Lung (tissue), 12 donors: ENCODE measurements around the gene KLHL29. TPM values are rescaled to one million over a fixed set of nuclear protein-coding genes. Genes with fewer than 3 reads are reported as not detected.

ENCODE experiments used
- ATAC-seq: fragments of 200-7000 bp; cut with Tn5 transposase; one replicate; pipeline ENCODE4 v1.9.1; 2020; ENCODE audit warnings: moderate number of reproducible peaks; ENCODE audit not compliant: insufficient read depth, low FRiP score
- DNase-seq, 3 donors: peaks; one replicate each; pipeline ENCODE4 v3.0.0-alpha.2; 2013 to 2017
- H3K27ac ChIP-seq, 2 donors: one replicate each; pipeline ENCODE4 v1.5.1; 2013; ENCODE audit warnings: mild to moderate bottlenecking in 2 of 2, moderate library complexity in 2 of 2, control low read depth in 1 of 2, inconsistent platforms in 1 of 2, low read depth in 1 of 2, low read length in 1 of 2
- H3K27me3 ChIP-seq, 3 donors: one replicate each; pipeline ENCODE4 v1.5.1; 2013; ENCODE audit warnings: low read length in 2 of 3; ENCODE audit not compliant: control insufficient read depth in 3 of 3, insufficient read depth in 3 of 3
- H3K36me3 ChIP-seq, 4 donors: one replicate each; pipeline ENCODE4 v1.5.1; 2013; ENCODE audit warnings: low read length in 4 of 4, mild to moderate bottlenecking in 1 of 4, moderate library complexity in 1 of 4; ENCODE audit not compliant: control insufficient read depth in 4 of 4, insufficient read depth in 4 of 4
- H3K4me1 ChIP-seq, 5 donors: one replicate each; pipeline ENCODE4 v1.5.1; 2013; ENCODE audit warnings: low read length in 5 of 5, mild to moderate bottlenecking in 2 of 5, moderate library complexity in 1 of 5; ENCODE audit not compliant: control insufficient read depth in 5 of 5, insufficient read depth in 5 of 5
- H3K4me3 ChIP-seq: one replicate; pipeline ENCODE4 v1.5.1; 2013; ENCODE audit warnings: mild to moderate bottlenecking, control low read depth, moderate library complexity
- H3K9ac ChIP-seq, 2 donors: one replicate each; pipeline ENCODE4 v1.5.1; 2013; ENCODE audit warnings: low read length in 2 of 2, control low read depth in 1 of 2; ENCODE audit not compliant: insufficient read depth in 1 of 2
- H3K9me3 ChIP-seq, 4 donors: one replicate each; pipeline ENCODE4 v1.5.1; 2013; ENCODE audit warnings: low read length in 3 of 4, mild to moderate bottlenecking in 1 of 4, moderate library complexity in 1 of 4; ENCODE audit not compliant: control insufficient read depth in 4 of 4, insufficient read depth in 3 of 4
- CTCF ChIP-seq: IDR thresholded peaks from 2 replicates; pipeline ENCODE4 v1.5.1; 2012; ENCODE audit warnings: mild to moderate bottlenecking; ENCODE audit errors: control extremely low read depth, extremely low read depth
- WGBS, 2 donors: extraction: QIAGEN DNeasy Blood & Tissue Kit; methylation state at CpG; one replicate each; pipeline ENCODE4 v1.1.7; 2013; 5-methylcytosine and 5-hydroxymethylcytosine counted together
- polyA plus RNA-seq, 2 donors: library from polyadenylated mRNA; stranded (reverse); fragments of 200-250 nt; gene quantifications; one replicate each; pipeline ENCODE4 v1.2.1, GENCODE V29; 2013
- total RNA-seq, 2 donors: library from RNA; depleted of rRNA in 1 of 2; stranded (reverse); fragments of >200 nt in 1 of 2; gene quantifications; one replicate each; pipeline ENCODE4 v1.2.1, GENCODE V29; 2014 to 2021
- donor health status: control.
- donor health status: control.
- donor health status: Bipolar disorder and iron deficiency.
- donor health status: healthy.
- donor health status: DM: yes; HTN: yes; CAD: no.

KLHL29 gene
- total and polyA plus RNA-seq, 4 donors: 2.7 to 16.2 (median 3.5) TPM

- ATAC-seq: no peak
- Histone ChIP-seq H3K9me3 (peaks cover 0 to 1% (median 0%) of the 10 kb centered on the region in 4 donors), H3K4me3 (no peak overlapping the region), H3K27ac (no peak overlapping the region), H3K9ac (no peak overlapping the region), H3K27me3 (no peaks in the 10 kb centered on the region), H3K4me1 (peaks cover 0 to 29% (median 14%) of the 10 kb centered on the region in 5 donors), H3K36me3 (no peaks in the 10 kb centered on the region)
- no peak for DNase-seq
- WGBS, 2 donors: 75 to 79% methylated on average over 19 of the region's 19 CpGs
- TF ChIP-seq CTCF: no peak
Observed at GRCh38 chr2:23526114-23526513, 141.1 kb downstream of the KLHL29 start.

GRCh38 chr2:23526835-23527790 lies 142.1 kb downstream of the KLHL29 start:
- Histone ChIP-seq H3K36me3 (no peaks in the 10 kb centered on the region), H3K9me3 (no peaks in the 10 kb centered on the region), H3K4me3 (no peak overlapping the region), H3K9ac (no peak overlapping the region), H3K4me1 (peaks cover 0 to 36% (median 20%) of the 10 kb centered on the region in 5 donors), H3K27me3 (no peaks in the 10 kb centered on the region), H3K27ac (no peak overlapping the region)
- DNase-seq: no peak
- WGBS, 2 donors: 91 to 92% methylated on average over 25 of the region's 25 CpGs
- no peak for ATAC-seq
- TF ChIP-seq CTCF: no peak

GRCh38 chr2:23528171-23528570 lies 143.2 kb downstream of the KLHL29 start:
- 90 to 91% methylated on average over 12 of the region's 12 CpGs for WGBS, 2 donors
- Histone ChIP-seq H3K4me3 (no peak overlapping the region), H3K9ac (no peak overlapping the region), H3K9me3 (no peaks in the 10 kb centered on the region), H3K36me3 (no peaks in the 10 kb centered on the region), H3K27ac (no peak overlapping the region), H3K4me1 (peaks cover 0 to 38% (median 25%) of the 10 kb centered on the region in 5 donors), H3K27me3 (no peaks in the 10 kb centered on the region)
- no peak for ATAC-seq
- DNase-seq: no peak
- no peak for TF ChIP-seq CTCF
